Measurements from ENCODE around the gene HTR7. TPM values are rescaled to one million over a fixed set of nuclear protein-coding genes. Genes with fewer than 3 reads are reported as not detected.

The HTR7 gene
- total RNA-seq, 1 experiment from 2014 or later: 36.5 TPM

- no peak for DNase-seq (ENCODE audit: low read depth)
Measured at GRCh38 chr10:90740265-90740664, 117.6 kb downstream of the HTR7 start.

- no peak for DNase-seq (ENCODE audit: low read depth)
Measured at GRCh38 chr10:90738885-90739284, 119.0 kb downstream of the HTR7 start.

- no peak for DNase-seq (ENCODE audit: low read depth)
Measured at GRCh38 chr10:90734415-90734814, 123.4 kb downstream of the HTR7 start.

- DNase-seq (ENCODE audit: low read depth): no peak
Measured at GRCh38 chr10:90732581-90732980, 125.3 kb downstream of the HTR7 start.

- no peak for DNase-seq (ENCODE audit: low read depth)
Measured at GRCh38 chr10:90723416-90724068, 134.3 kb downstream of the HTR7 start.

GRCh38 chr10:90722832-90723231 lies 135.0 kb downstream of the HTR7 start:
- DNase-seq (ENCODE audit: low read depth): no peak

GRCh38 chr10:90718182-90718581 lies 139.7 kb downstream of the HTR7 start:
- DNase-seq (ENCODE audit: low read depth): peak; percentile 30

- no peak for DNase-seq (ENCODE audit: low read depth)
Measured at GRCh38 chr10:90712529-90712928, 145.3 kb downstream of the HTR7 start.

GRCh38 chr10:90709727-90710126 lies 148.1 kb downstream of the HTR7 start:
- no peak for DNase-seq (ENCODE audit: low read depth)

- no peak for DNase-seq (ENCODE audit: low read depth)
Measured at GRCh38 chr10:90707657-90708056, 150.2 kb downstream of the HTR7 start.

GRCh38 chr10:90701428-90701827 lies 156.4 kb downstream of the HTR7 start:
- no peak for DNase-seq (ENCODE audit: low read depth)

GRCh38 chr10:90695915-90696676 lies 161.7 kb downstream of the HTR7 start:
- DNase-seq (ENCODE audit: low read depth): no peak

Other genes starting within 250 kb of the HTR7 start
- 114 and 121 TPM in 2 replicates for gene RPP30, start 13.9 kb upstream of the HTR7 start, total RNA-seq (2014; rRNA removed; shearing (Covaris generic))
- gene ANKRD1, start 63.0 kb upstream of the HTR7 start, total RNA-seq (2014; rRNA removed; shearing (Covaris generic)): 32.4 and 40.0 TPM in 2 replicates

Data from M059J (cell line).